ENCODE measurements around the gene HOXD13. TPM values are rescaled to one million over a fixed set of nuclear protein-coding genes. Genes with fewer than 3 reads are reported as not detected.

The HOXD13 gene
- total and polyA plus RNA-seq, 11 donors, result not detected

DNA sequence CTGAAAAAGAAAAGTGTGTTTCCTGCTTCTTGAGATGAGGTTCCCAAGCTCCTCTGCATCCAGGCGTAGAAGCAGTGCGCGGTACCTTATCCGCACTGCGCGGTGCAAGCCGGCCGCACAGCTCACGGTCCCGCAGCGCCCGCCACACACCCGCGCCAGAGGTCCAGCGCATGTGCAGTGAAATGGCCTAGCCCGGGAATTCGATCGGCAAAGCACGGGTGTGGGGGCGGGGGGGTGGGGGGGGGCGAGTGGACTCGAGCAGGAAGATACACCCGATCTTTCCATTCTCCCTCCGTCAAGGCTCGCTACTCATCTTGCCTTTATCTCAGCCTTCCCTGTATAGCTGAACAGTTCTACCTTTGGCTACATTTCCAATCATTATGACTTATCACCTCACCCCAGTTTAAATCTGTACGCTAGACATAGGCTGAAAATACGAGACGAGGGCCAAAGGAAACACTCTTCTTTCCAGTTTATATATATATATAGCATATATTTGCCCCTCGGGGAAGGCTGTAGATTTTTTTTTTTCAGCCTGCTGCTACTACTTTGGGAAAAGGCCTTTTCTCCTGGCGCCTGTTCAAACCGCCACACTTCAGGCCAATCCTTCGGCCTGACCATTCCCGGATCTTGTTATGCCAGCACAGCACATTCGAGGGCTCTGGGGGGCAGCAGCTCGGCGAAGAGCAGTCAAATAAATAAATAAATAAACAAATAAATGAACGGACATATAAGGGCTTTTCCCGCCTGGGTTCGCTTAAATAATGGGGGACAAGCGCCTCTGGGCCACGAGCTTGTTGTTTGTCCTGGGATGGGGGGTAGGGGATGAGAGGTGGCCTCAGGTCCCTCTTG, 47.4 kb downstream of the HOXD13 start:
- Histone ChIP-seq H3K4me1 (peaks cover 0 to 34% (median 14%) of the 10 kb centered on the region in 12 donors), H3K4me3 (peak overlapping the region in 11 of 12 donors; percentile 43 to 69 (median 53)), H3K27ac (peak overlapping the region in 7 of 12 donors; percentile 1 to 68 (median 48)), H3K27me3 (peaks cover 39 to 97% (median 71%) of the 10 kb centered on the region in 9 donors), H3K9me3 (no peaks in the 10 kb centered on the region), H3K36me3 (no peaks in the 10 kb centered on the region)
- ATAC-seq (no peak), DNase-seq (no peak)
- intact Hi-C loops (cut with DNase I), result loop anchor here (1.0 to 10.0 kb wide), 14 partner anchors 37 to 677 kb away; no protein-coding TSS in a partner anchor
- 13 to 23% (median 19%) methylated on average over 41 of the region's 41 CpGs for WGBS, 4 donors
- TF ChIP-seq POLR2A (IDR thresholded peaks at IDR 0.05), result no peak
- TF ChIP-seq, protein P1, sequence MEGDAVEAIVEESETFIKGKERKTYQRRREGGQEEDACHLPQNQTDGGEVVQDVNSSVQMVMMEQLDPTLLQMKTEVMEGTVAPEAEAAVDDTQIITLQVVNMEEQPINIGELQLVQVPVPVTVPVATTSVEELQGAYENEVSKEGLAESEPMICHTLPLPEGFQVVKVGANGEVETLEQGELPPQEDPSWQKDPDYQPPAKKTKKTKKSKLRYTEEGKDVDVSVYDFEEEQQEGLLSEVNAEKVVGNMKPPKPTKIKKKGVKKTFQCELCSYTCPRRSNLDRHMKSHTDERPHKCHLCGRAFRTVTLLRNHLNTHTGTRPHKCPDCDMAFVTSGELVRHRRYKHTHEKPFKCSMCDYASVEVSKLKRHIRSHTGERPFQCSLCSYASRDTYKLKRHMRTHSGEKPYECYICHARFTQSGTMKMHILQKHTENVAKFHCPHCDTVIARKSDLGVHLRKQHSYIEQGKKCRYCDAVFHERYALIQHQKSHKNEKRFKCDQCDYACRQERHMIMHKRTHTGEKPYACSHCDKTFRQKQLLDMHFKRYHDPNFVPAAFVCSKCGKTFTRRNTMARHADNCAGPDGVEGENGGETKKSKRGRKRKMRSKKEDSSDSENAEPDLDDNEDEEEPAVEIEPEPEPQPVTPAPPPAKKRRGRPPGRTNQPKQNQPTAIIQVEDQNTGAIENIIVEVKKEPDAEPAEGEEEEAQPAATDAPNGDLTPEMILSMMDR (IDR thresholded peaks at IDR 0.05), result no peak

DNA sequence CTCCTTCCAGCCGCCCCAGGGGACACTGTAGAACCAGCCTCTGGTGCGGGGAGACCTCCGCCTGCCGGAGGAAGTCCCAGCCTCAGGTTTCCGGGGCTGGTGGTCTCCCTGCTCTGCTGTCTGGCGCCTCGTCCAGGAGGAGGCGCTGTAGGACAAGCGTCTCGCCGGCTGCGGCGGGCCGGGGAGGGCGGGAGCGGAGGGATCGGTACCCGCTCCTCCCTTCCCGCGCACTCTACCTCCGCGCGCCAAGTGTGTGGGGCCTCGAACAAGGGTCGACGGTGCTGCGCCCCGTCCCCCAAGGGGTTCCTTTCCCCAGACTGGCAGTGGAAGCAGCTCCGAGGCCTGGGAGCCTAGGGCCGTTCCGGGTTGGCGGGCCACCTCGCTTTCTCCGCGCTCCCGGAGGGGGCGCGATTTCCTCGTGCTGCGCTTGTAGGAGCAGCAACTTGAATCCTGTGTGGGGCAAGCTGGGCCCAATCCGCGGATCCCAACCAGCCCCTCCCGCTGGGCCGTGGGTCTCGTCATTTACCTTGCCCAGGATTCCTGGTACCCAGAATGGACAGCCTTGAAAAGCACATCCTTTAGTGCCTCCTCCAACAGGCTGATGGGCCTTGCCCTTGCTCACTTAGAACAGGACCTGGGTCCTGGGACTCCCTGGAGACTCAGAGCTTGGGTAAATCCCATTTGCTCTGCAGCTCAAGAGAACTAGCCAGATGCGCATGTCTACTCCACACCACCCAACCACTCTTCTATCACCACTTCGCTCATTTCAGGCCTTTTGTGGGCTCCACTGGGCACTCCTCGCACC, 48.2 kb downstream of the HOXD13 start:
- Histone ChIP-seq H3K27ac (peak overlapping the region in 5 of 12 donors; percentile 32 to 68 (median 56)), H3K36me3 (no peaks in the 10 kb centered on the region), H3K4me3 (peak overlapping the region; percentile 1 to 69 (median 52)), H3K27me3 (peaks cover 31 to 97% (median 66%) of the 10 kb centered on the region in 9 donors), H3K9me3 (no peaks in the 10 kb centered on the region), H3K4me1 (peaks cover 0 to 30% (median 14%) of the 10 kb centered on the region in 12 donors)
- TF ChIP-seq, protein P1 (IDR thresholded peaks at IDR 0.05), result peak; percentile 68 to 98 (median 92)
- TF ChIP-seq POLR2A (IDR thresholded peaks at IDR 0.05), result no peak
- ATAC-seq (peak; percentile 80 to 97 (median 94)), DNase-seq (peak; percentile 64 to 85 (median 70))
- 7 to 22% (median 12%) methylated on average over 13 to 48 of the region's 48 CpGs for WGBS, 4 donors
- intact Hi-C loops (cut with DNase I), result loop anchor here (1.0 to 5.0 kb wide), 12 partner anchors 37 to 512 kb away; no protein-coding TSS in a partner anchor

DNA sequence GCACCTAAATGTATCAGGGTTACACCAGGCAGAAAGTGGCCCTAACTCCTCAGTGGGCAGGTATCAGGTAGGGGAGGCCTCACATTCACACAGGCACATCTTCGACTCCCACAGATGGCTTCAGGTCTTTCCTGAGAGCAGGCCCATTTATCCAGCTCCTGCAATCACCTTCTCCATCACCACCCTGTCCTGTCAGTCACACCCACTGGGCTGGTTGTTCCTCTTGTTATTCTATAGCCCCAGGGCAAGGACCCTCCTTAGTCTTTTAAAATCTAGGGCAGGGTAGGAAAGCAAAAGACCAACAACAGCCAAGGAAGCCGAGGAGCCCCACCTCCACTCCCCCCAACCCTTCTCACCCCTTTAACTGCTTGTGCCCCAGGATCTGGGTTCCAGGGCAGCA, 49.8 kb downstream of the HOXD13 start:
- no peaks in the 10 kb centered on the region for H3K9me3 ChIP-seq
- H3K27me3 ChIP-seq, result peaks cover 23 to 98% (median 68%) of the 10 kb centered on the region in 9 donors
- 89 to 100% (median 95%) methylated on average over 2 of the region's 2 CpGs for WGBS, 4 donors
- TF ChIP-seq, protein P1 (IDR thresholded peaks at IDR 0.05), result no peak
- TF ChIP-seq POLR2A (IDR thresholded peaks at IDR 0.05), result no peak
- H3K27ac ChIP-seq, result no peak overlapping the region
- H3K4me3 ChIP-seq, result no peak overlapping the region
- H3K4me1 ChIP-seq, result peaks cover 0 to 19% (median 11%) of the 10 kb centered on the region in 12 donors
- no peaks in the 10 kb centered on the region for H3K36me3 ChIP-seq
- ATAC-seq, result no peak
- intact Hi-C loops (cut with DNase I), result loop anchor here in 4 of 10 donors (5.0 kb wide), 3 partner anchors 35 to 510 kb away; no protein-coding TSS in a partner anchor
- DNase-seq, result no peak

Other genes starting within 250 kb of the HOXD13 start
- gene LNPK, start 90.5 kb upstream of the HOXD13 start, total RNA-seq, result 10 to 100 TPM; 16.3 to 45.6 (median 33.5) TPM
- gene LNPK, start 90.5 kb upstream of the HOXD13 start, polyA plus RNA-seq, result 1 to 10 TPM; 5.0 to 9.7 TPM
- gene EVX2, start 8.8 kb upstream of the HOXD13 start, total RNA-seq, result under 1 TPM in 1 of 9 donors, not detected in 8; 0.06 TPM
- gene EVX2, start 8.8 kb upstream of the HOXD13 start, polyA plus RNA-seq, result not detected
- gene HOXD12, start 7.1 kb downstream of the HOXD13 start, total RNA-seq, result not detected
- not detected for gene HOXD12, start 7.1 kb downstream of the HOXD13 start, polyA plus RNA-seq
- not detected for gene HOXD11, start 14.6 kb downstream of the HOXD13 start, total RNA-seq
- gene HOXD11, start 14.6 kb downstream of the HOXD13 start, polyA plus RNA-seq, result not detected
- under 1 TPM in 1 of 9 donors, not detected in 8; 0.43 TPM for gene HOXD10, start 24.1 kb downstream of the HOXD13 start, total RNA-seq
- under 1 TPM in 1 of 2 donors, not detected in 1; 0.03 TPM for gene HOXD10, start 24.1 kb downstream of the HOXD13 start, polyA plus RNA-seq
- gene HOXD9, start 30.0 kb downstream of the HOXD13 start, total RNA-seq, result under 1 TPM in 2 of 9 donors, not detected in 7; 0.40 to 0.43 TPM
- gene HOXD9, start 30.0 kb downstream of the HOXD13 start, polyA plus RNA-seq, result under 1 TPM in 1 of 2 donors, not detected in 1; 0.23 TPM
- gene HOXD8, start 37.0 kb downstream of the HOXD13 start, total RNA-seq, result 1 to 10 TPM in 3 of 9 donors, under 1 TPM in 6; 0.37 to 1.8 (median 0.59) TPM
- under 1 TPM; 0.21 to 0.42 TPM for gene HOXD8, start 37.0 kb downstream of the HOXD13 start, polyA plus RNA-seq
- gene HOXD4, start 58.8 kb downstream of the HOXD13 start, total RNA-seq, result under 1 TPM in 7 of 9 donors, not detected in 2; 0.17 to 0.96 (median 0.42) TPM
- under 1 TPM; 0.10 to 0.19 TPM for gene HOXD4, start 58.8 kb downstream of the HOXD13 start, polyA plus RNA-seq
- gene HOXD3, start 64.6 kb downstream of the HOXD13 start, total RNA-seq, result 1 to 10 TPM in 2 of 9 donors, under 1 TPM in 7; 0.35 to 1.4 (median 0.56) TPM
- under 1 TPM; 0.04 to 0.30 TPM for gene HOXD3, start 64.6 kb downstream of the HOXD13 start, polyA plus RNA-seq
- under 1 TPM in 4 of 9 donors, not detected in 5; 0.16 to 0.51 (median 0.24) TPM for gene HOXD1, start 95.9 kb downstream of the HOXD13 start, total RNA-seq
- under 1 TPM in 1 of 2 donors, not detected in 1; 0.08 TPM for gene HOXD1, start 95.9 kb downstream of the HOXD13 start, polyA plus RNA-seq
- 10 to 100 TPM; 37.6 to 57.8 (median 43.2) TPM for gene MTX2, start 176.7 kb downstream of the HOXD13 start, total RNA-seq
- 10 to 100 TPM; 74.4 to 79.7 TPM for gene MTX2, start 176.7 kb downstream of the HOXD13 start, polyA plus RNA-seq